ENCODE data around the gene TMEM115.

The TMEM115 gene

GRCh38 chr3:50375258-50375931 is 16.1 kb upstream of the TMEM115 start:
- no peak for DNase-seq

DNA sequence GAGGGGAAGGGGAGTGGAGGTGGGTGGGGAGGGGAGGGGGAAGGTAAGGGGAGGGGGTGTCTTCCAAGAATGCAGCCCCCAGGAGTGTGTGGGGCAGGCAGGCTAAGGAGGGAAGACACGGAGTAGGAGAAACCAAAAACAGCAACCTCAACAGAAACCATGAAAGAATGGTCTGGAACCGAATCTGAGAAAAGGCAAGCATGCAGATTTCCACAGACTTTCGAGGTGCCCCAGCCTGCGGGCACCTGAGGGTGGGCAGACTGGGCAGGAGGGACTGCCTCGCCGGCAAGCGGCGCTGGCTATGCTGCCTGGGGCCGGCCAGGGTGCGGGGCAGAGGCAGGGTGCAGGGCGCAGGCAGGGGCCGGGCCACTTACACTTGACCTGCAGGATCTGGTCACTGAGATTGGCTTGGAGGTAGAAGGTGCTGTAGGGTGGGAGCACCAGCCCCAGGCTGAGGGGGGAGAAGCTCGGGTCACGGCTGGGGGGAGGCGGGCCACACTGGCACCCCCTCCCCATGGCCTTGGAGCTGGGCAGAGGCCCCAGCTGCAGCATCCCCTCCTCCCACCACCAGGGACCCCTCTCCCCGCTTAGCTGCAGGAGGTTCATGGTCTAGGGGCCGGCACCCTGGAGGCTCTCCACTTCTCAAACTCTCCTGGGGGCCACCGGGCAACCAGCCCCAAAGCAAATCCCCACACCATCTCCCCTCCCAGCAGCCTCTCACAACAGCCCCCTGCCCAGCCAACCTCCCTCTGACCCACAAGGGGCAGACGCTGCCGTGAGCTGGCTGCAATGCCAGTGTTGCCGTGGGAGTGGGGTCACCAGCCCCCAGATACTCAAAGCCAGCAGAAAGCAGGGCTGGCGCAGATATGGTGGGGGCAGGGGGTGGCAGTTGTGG is 15.3 kb upstream of the TMEM115 start:
- no peak for DNase-seq

DNA sequence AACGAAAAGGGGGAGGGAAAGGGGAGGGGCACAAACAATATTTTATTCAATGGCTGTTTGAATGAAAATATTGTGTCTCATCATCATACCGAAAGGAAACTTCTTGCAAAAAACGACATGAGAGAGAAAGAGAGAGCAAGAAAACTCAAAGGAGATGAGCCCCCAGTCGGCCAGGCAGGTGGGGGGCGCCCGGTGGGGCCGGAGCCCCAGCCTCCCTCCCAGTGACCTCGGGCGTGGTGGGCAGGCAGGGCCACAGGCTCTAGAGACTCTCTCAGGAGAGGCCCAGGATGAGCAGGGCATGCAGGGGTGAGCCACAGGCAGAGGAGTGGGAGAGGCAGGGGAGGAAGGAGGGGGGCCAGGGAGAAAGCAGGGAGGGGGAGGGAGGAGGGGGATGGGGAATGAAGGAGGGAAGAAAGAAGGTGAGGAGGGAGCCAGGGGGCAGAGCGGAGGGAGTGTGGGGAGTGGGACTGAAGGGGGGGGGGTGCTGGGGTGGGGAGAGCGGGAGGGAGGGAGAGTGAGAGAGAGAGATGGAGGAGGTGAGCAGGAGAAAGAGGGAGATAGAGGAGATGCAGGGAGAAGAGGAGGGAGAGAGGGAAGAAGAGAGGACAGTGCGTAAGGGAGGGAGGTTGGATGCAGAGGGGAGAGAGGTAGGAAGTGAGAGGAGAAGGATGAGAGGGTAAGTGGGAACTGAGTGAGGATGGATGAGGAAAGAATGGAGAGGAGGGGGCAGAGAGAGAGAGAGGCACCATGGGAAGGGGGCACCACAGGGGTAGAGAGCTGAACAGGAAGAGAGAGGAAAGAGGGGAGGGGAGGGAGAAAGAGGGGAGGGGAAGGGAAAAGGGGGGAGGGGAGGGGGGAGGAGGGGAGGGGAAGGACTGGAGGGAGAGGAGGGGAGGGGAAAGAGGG is 14.1 kb upstream of the TMEM115 start:
- DNase-seq: no peak

- no peak for DNase-seq
Measured at GRCh38 chr3:50372349-50372748, 13.0 kb upstream of the TMEM115 start.

GRCh38 chr3:50371133-50371685 is 11.9 kb upstream of the TMEM115 start:
- no peak for DNase-seq

DNA sequence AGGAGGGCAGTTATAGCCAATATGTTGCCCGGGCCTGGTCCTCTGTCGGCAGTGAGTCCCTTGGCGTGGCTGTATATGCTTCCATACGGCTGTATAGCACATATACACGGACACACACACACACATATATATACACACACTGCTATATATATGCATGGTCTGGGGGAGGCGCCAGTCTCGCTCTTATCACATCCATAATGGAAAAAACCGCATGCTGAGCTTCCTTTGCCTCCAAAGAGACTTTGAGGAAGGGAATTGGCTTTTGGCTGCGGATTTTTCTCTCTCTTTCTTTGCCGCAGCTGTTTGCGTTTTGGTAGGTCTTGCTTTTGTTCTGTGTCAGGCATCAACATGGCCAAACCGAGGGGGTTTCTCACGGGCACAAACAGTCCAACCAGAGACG is 11.3 kb upstream of the TMEM115 start:
- DNase-seq: no peak

- DNase-seq: no peak
Measured at GRCh38 chr3:50369012-50369670, 9.8 kb upstream of the TMEM115 start.

DNA sequence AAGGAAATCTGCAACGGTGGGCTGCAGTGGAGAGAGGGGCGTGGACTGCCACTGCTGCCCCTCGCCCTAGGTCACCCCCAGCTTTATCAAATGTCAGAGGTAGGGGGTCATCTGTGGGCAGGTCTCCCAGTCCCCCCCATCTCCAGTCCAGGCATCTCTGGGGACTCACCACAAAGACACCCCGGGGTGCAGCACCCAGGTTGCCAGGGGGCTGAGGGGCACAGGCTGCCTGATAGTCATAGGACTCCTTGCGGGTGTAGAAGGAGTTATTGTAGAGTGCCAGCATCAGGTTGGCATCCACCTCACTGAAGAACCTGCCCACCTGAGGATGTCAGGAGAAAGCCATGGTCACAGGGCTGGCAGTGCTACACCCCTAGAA is 6.5 kb upstream of the TMEM115 start:
- no peak for DNase-seq

DNA sequence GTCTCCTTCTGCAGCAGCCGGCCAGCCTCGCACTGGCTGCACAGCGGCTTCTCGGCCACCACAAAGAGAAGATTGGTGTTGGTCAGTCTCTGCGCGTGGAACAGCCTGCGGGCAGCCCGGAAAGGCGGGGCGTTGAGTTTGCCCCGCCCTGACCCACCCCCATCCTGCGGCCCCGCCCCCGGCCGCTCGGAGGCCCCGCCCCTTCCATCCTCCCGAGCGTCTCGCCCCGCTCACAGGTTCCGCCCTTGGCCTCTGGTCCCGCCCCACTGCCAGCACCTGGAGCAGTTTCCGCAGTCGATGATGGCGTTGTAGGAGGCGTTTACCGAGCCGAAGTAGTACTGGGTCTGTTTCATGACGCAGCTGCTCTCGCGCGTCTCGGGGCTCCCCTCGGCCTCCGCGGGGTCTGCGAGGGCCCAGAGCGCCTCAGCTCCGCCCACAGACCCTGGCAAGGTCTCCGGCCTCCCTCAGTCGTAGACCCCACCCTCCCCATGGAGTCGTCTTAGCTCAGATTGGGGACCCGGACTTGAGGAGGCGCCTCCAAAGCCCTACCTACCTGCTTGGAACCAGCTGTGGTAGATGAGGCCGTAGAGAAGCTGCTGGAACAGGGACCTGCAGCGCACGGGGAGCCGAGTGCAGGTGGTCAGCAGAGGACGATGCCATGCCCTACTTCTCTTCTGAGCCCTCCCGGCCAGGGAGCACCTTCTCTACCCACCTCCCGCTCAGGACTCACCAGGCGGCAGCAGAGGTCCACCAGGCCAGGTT is 5.9 kb upstream of the TMEM115 start:
- peak; percentile 97 for DNase-seq

DNA sequence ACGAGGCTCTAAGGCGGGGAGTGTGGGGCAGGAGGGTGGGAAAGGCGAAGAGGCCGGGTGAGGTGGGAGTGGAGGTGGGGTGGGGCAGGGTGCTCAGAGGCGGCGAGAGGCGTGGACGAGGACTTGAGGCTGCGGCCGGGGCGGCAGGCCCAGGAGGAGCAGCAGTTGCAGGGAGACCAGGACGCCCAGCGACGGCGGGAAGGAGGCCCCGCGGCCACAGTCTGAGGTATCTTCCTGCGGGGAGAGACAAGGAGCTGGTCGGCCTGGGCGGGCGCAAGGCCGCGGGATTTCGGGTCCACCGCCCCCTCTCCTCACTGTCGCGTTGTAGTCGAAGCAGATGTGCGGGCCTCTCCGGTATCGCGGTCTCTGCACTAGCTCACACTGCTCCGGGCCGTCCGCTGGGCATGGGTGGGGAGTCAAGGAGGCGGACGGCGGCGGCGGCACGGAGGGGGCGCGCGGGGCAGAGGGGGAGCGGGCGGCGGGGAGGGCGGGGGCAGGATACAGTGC is 5.3 kb upstream of the TMEM115 start:
- DNase-seq: no peak

DNA sequence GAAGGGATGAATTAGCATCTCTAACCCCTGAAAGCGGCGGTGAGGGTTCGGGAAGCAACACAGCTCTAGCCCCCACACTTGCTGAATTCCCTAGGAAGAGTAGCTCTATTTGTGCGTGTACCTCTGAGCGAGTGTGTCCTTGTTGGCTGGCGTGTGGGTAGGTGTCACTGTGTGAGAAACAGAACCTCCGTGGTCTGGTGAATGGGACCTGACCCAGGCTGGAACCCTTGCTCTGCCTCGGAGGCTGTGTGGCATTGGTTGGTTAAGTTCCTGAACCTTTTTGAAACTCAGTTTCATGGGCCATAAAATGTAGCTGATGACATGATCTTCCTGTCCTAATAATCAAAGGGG is 414 bp upstream of the TMEM115 start:
- no peak for DNase-seq

- DNase-seq: no peak
Measured at GRCh38 chr3:50358355-50358910, 888 bp downstream of the TMEM115 start.

DNA sequence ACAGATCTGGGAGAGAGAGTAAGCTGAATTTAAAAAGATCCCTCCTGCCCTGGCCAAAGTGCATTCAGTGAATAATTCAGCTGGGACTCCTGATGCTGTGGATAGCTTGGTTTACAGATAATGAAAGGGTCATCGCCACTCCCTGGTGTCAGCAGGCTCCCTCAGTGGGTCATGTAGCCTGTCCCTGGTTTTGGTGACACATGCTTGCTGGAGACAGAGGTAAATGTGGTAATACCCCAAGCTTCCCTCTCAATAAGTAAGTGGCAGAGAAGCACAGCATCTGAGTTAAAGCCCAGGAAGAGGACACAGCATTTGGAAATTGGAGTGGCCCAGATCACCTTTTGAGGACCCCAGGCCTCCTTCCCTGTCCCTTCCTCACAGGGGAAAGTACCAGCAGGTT is 1.8 kb downstream of the TMEM115 start:
- no peak for DNase-seq

DNA sequence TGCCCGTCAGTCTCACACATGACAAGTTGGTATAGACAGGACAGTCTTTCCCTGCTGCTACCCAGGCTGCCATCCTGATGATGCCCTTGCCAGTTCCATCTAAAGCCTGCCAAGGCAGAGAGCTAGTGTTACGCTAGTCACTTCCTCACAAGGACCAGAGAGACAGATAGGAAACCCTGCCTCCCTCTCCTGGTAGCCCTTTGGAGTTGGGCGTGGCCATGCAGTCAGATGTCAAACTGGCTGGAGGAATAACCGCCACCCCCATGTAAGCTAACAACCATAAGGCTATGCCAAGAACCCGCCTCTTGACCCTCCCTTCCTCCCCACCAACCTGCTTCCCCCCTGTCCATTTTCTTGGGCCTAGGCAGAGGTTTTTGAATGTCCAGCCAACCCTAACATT is 2.8 kb downstream of the TMEM115 start:
- no peak for DNase-seq

- DNase-seq: no peak
Measured at GRCh38 chr3:50355829-50356552, 3.3 kb downstream of the TMEM115 start.

DNA sequence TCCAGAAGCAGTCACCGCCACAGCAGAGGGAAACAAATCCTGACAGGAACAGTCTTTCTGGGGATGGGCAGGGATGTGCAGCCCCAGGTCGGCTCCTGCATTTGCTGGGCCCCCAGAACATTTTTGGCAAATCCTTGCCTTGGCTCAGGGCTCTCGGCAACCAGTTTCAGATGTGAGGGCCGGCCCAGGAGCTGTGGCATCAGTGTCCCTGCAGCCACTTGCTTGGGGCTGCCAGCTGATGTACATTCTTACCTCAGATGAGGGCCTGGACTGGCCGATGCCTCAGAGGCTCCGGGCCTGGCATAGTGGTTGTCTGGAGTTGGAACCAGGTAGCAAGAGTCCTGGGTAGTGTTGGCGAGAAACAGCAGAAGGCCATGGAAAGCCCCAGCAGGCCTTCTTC is 4.5 kb downstream of the TMEM115 start:
- no peak for DNase-seq

- no peak for DNase-seq
Measured at GRCh38 chr3:50354186-50354764, 5.0 kb downstream of the TMEM115 start.

GRCh38 chr3:50353245-50354004 is 5.9 kb downstream of the TMEM115 start:
- no peak for DNase-seq

DNA sequence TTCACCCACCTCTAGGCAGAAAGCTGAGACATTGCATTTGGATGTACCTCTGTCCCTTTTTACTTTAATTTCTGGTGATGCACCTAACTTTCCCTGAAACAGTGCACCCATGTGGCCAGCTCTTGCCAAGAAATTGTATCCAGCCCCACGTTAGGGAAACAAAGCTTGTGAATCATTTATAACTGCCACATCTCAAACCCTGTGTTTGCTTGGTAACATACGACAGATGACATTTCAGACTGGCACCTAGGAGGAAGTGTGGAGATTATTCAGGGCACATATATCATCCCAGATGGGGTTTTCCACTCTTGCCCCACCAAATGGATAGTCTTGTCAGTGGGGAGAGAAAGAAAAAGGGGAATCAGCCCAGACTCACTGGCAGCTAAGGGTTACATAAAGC is 6.5 kb downstream of the TMEM115 start:
- DNase-seq: no peak

Measured in CD4-positive, alpha-beta T cell treated with Interleukin-17A for 1 hour (primary cell).